Aorta (tissue), 5 donors: Measurements from ENCODE around the gene APP. TPM values are rescaled to one million over a fixed set of nuclear protein-coding genes. Genes with fewer than 3 reads are reported as not detected.
"Not testable (repeated sequence)": the region's sequence is repeated elsewhere in the genome, so short reads cannot be mapped to it uniquely, and the experiment has no call there.

Experiments used
- ATAC-seq: fragments of 200-7000 bp; cut with Tn5 transposase; one replicate; pipeline ENCODE4 v1.9.1; 2022; ENCODE audit warnings: moderate library complexity; ENCODE audit not compliant: low FRiP score
- DNase-seq, 2 donors: peaks; one replicate each; pipeline ENCODE4 v3.0.0-alpha.2; 2020
- H3K27ac ChIP-seq, 2 donors: one replicate each; pipeline ENCODE4 v1.5.1; 2013; ENCODE audit warnings: low read length in 2 of 2, mild to moderate bottlenecking in 2 of 2, moderate library complexity in 2 of 2, control low read depth in 1 of 2, inconsistent platforms in 1 of 2, low read depth in 1 of 2
- H3K27me3 ChIP-seq, 2 donors: one replicate each; pipeline ENCODE4 v1.6.1; 2013; ENCODE audit warnings: control low read depth in 1 of 2, low read length in 1 of 2, mild to moderate bottlenecking in 1 of 2, moderate library complexity in 1 of 2; ENCODE audit not compliant: insufficient read depth in 2 of 2, control insufficient read depth in 1 of 2
- H3K36me3 ChIP-seq, 2 donors: one replicate each; pipeline ENCODE4 v1.6.1; 2013; ENCODE audit warnings: control low read depth in 1 of 2, low read length in 1 of 2, mild to moderate bottlenecking in 1 of 2; ENCODE audit not compliant: insufficient read depth in 2 of 2, control insufficient read depth in 1 of 2
- H3K4me1 ChIP-seq, 2 donors: one replicate each; pipeline ENCODE4 v1.6.1; 2013; ENCODE audit warnings: low read length in 2 of 2, control low read depth in 1 of 2, mild to moderate bottlenecking in 1 of 2, moderate library complexity in 1 of 2; ENCODE audit not compliant: insufficient read depth in 2 of 2, control insufficient read depth in 1 of 2
- H3K4me3 ChIP-seq, 2 donors: one replicate each; pipeline ENCODE4 v1.5.1; 2013; ENCODE audit warnings: low read length in 2 of 2, control low read depth in 1 of 2, mild to moderate bottlenecking in 1 of 2
- H3K9me3 ChIP-seq: one replicate; pipeline ENCODE4 v1.6.1; 2013; ENCODE audit warnings: mild to moderate bottlenecking, low read length; ENCODE audit not compliant: control insufficient read depth
- WGBS, 2 donors: extraction: QIAGEN DNeasy Blood & Tissue Kit; methylation state at CpG; one replicate each; pipeline ENCODE4 v1.1.7; 2013; 5-methylcytosine and 5-hydroxymethylcytosine counted together
- intact Hi-C, 2 donors: fragments of 100-400 bp; cut with DNase I; formaldehyde crosslinking; loops; one replicate each; pipeline versions ENCODE4 v1.14.2 to v1.15.0; 2022
- polyA plus RNA-seq, 2 donors: library from polyadenylated mRNA; stranded (reverse); fragments of 200-250 nt; gene quantifications; one replicate each; pipeline ENCODE4 v1.2.3, GENCODE V29; 2013
- total RNA-seq, 2 donors: library from RNA; stranded (reverse); fragmentation: NEBNext Ultra II Directional; extraction: Animal tissue kit (Norgen Biotek cat#: 25700); gene quantifications; one replicate each; pipeline ENCODE4 v1.2.1, GENCODE V29; 2021
- donor health status: healthy with polysubstance abuse.
- donor health status: Bipolar disorder and iron deficiency.
- donor health status: DM: no; HTN: no; CAD: no.
- donor health status: DM: no; HTN: no; CAD: no.
- donor health status: DM: yes; HTN: yes; CAD: no.

Gene APP
- total and polyA plus RNA-seq, 4 donors, result 149 to 581 (median 371) TPM

GRCh38 chr21:26095131-26095530, 75.4 kb downstream of the APP start:
- no peaks in the 10 kb centered on the region for H3K4me1 ChIP-seq
- DNase-seq (no peak), ATAC-seq (no peak)
- H3K36me3 ChIP-seq, result no peaks in the 10 kb centered on the region
- no peak overlapping the region for H3K4me3 ChIP-seq
- H3K27me3 ChIP-seq, result no peaks in the 10 kb centered on the region
- H3K9me3 ChIP-seq, result no peaks in the 10 kb centered on the region
- H3K27ac ChIP-seq, result no peak overlapping the region
- intact Hi-C loops, result no loop called here
- WGBS, 2 donors, result 97 to 98% methylated on average over 7 of the region's 7 CpGs

GRCh38 chr21:26093122-26093521, 77.4 kb downstream of the APP start:
- ATAC-seq (no peak), DNase-seq (no peak)
- intact Hi-C loops, result no loop called here
- H3K27me3 ChIP-seq, result no peaks in the 10 kb centered on the region
- no peak overlapping the region for H3K4me3 ChIP-seq
- H3K27ac ChIP-seq, result no peak overlapping the region
- H3K36me3 ChIP-seq, result no peaks in the 10 kb centered on the region
- WGBS, 2 donors, result 85 to 86% methylated on average over 3 of the region's 3 CpGs
- no peaks in the 10 kb centered on the region for H3K9me3 ChIP-seq
- no peaks in the 10 kb centered on the region for H3K4me1 ChIP-seq

- 94 to 95% methylated on average over 5 of the region's 5 CpGs for WGBS, 2 donors
- H3K9me3 ChIP-seq, result no peaks in the 10 kb centered on the region
- no peaks in the 10 kb centered on the region for H3K36me3 ChIP-seq
- ATAC-seq (no peak), DNase-seq (no peak)
- no peak overlapping the region for H3K27ac ChIP-seq
- H3K4me1 ChIP-seq, result no peaks in the 10 kb centered on the region
- H3K27me3 ChIP-seq, result no peaks in the 10 kb centered on the region
- intact Hi-C loops, result no loop called here
- H3K4me3 ChIP-seq, result no peak overlapping the region
Observed at GRCh38 chr21:26091480-26092018, 79.0 kb downstream of the APP start.

GRCh38 chr21:26089730-26090129, 80.8 kb downstream of the APP start:
- Histone ChIP-seq H3K36me3 (no peaks in the 10 kb centered on the region), H3K9me3 (no peaks in the 10 kb centered on the region), H3K27ac (no peak overlapping the region), H3K4me3 (no peak overlapping the region), H3K27me3 (no peaks in the 10 kb centered on the region), H3K4me1 (no peaks in the 10 kb centered on the region)
- no peak for ATAC-seq
- no peak for DNase-seq
- intact Hi-C loops, result no loop called here
- 93 to 95% methylated on average over 6 of the region's 6 CpGs for WGBS, 2 donors

GRCh38 chr21:26087223-26087918, 83.2 kb downstream of the APP start:
- H3K27me3 ChIP-seq, result no peaks in the 10 kb centered on the region
- no peaks in the 10 kb centered on the region for H3K9me3 ChIP-seq
- no peak overlapping the region for H3K27ac ChIP-seq
- no peaks in the 10 kb centered on the region for H3K36me3 ChIP-seq
- 78 to 90% methylated on average over 4 of the region's 4 CpGs for WGBS, 2 donors
- ATAC-seq, result no peak
- DNase-seq, result no peak
- intact Hi-C loops, result no loop called here
- H3K4me3 ChIP-seq, result no peak overlapping the region
- no peaks in the 10 kb centered on the region for H3K4me1 ChIP-seq

- ATAC-seq (no peak), DNase-seq (no peak)
- no peak overlapping the region for H3K27ac ChIP-seq
- H3K9me3 ChIP-seq, result no peaks in the 10 kb centered on the region
- WGBS, 2 donors, result 38 to 62% methylated on average over 1 of the region's 1 CpG
- H3K27me3 ChIP-seq, result no peaks in the 10 kb centered on the region
- H3K4me3 ChIP-seq, result no peak overlapping the region
- intact Hi-C loops, result no loop called here
- H3K4me1 ChIP-seq, result no peaks in the 10 kb centered on the region
- no peaks in the 10 kb centered on the region for H3K36me3 ChIP-seq
Observed at GRCh38 chr21:26085882-26086281, 84.7 kb downstream of the APP start.

- WGBS, 2 donors, result 83 to 84% methylated on average over 4 of the region's 4 CpGs
- intact Hi-C loops, result no loop called here
Observed at GRCh38 chr21:26085127-26085526, 85.4 kb downstream of the APP start.

GRCh38 chr21:26082549-26082948, 88.0 kb downstream of the APP start:
- ATAC-seq (no peak), DNase-seq (no peak)
- intact Hi-C loops, result no loop called here
- H3K9me3 ChIP-seq, result no peaks in the 10 kb centered on the region
- H3K36me3 ChIP-seq, result no peaks in the 10 kb centered on the region
- H3K4me1 ChIP-seq, result no peaks in the 10 kb centered on the region
- no peak overlapping the region for H3K27ac ChIP-seq
- no peaks in the 10 kb centered on the region for H3K27me3 ChIP-seq
- WGBS, 2 donors, result 80 to 92% methylated on average over 2 of the region's 2 CpGs
- H3K4me3 ChIP-seq, result no peak overlapping the region

More at GRCh38 chr21:26085127-26085526, 85.4 kb downstream of the APP start:
- no peaks in the 10 kb centered on the region for H3K4me1 ChIP-seq
- no peaks in the 10 kb centered on the region for H3K27me3 ChIP-seq
- no peak overlapping the region for H3K4me3 ChIP-seq
- no peak overlapping the region for H3K27ac ChIP-seq
- H3K36me3 ChIP-seq, result no peaks in the 10 kb centered on the region
- DNase-seq (no peak), ATAC-seq (no peak)
- no peaks in the 10 kb centered on the region for H3K9me3 ChIP-seq

GRCh38 chr21:26081175-26081760, 89.3 kb downstream of the APP start:
- H3K9me3 ChIP-seq, H3K27me3 ChIP-seq, H3K36me3 ChIP-seq, H3K4me3 ChIP-seq, DNase-seq, ATAC-seq, H3K4me1 ChIP-seq, intact Hi-C loops, H3K27ac ChIP-seq: not testable (repeated sequence)
- WGBS, 2 donors, result 86% methylated on average over 7 of the region's 7 CpGs
